ENCODE data around the gene ACTG1. TPM values are rescaled to one million over a fixed set of nuclear protein-coding genes. Genes with fewer than 3 reads are reported as not detected.
A peak's percentile ranks its signal among the peaks of the same experiment; 100 is the strongest.

ACTG1 gene
- total and polyA plus RNA-seq, 2 of the 4 experiments (the other 2 are of a cell fraction), result 10,907 to 15,732 TPM

DNA sequence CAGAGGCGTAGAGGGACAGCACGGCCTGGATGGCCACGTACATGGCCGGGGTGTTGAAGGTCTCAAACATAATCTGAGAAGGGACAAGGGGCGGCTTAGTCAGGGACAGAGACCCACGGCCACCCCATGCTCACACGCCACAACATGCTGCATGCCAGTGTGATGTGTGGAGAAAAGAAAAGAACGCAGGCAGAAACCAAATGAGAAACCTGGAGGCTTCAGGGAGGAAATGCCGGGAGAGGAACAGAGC is 1.1 kb downstream of the ACTG1 start:
- Histone ChIP-seq H3K14ac (replicated peaks; ENCODE audit: low read depth, low read length) (peak overlapping the region; percentile 93), H3K36me3 (ENCODE audit: control insufficient read depth, insufficient read depth, low read length) (peaks cover 37% of the 10 kb centered on the region), H2BK20ac (ENCODE audit: low read depth, low read length) (no peak overlapping the region), H3K9me3 (ENCODE audit: control insufficient read depth, insufficient read depth, low read length) (no peaks in the 10 kb centered on the region), H2BK120ac (ENCODE audit: low read depth, low read length) (no peak overlapping the region), H3K4ac (ENCODE audit: low read depth, low read length) (peak overlapping the region; percentile 69), H3K9me1 (ENCODE audit: insufficient read depth, low read length) (no peaks in the 10 kb centered on the region), H4K20me1 (ENCODE audit: insufficient read depth, low read length) (peaks cover 63% of the 10 kb centered on the region), H3K18ac (ENCODE audit: low read depth, low read length) (no peak overlapping the region; the same call in 1 of the 2 replicates), H2BK5ac (ENCODE audit: low read depth, low read length, poor library complexity, severe bottlenecking) (peak overlapping the region; percentile 75), H3K9ac (ENCODE audit: low read depth, low read length) (peak overlapping the region; percentile 98), H2AK5ac (ENCODE audit: low read depth, low read length) (no peak overlapping the region), H3K56ac (ENCODE audit: extremely low read depth, insufficient read depth, low read length) (peak overlapping the region; percentile 88), H3K4me1 (ENCODE audit: control insufficient read depth, insufficient read depth, low read length) (peaks cover 4% of the 10 kb centered on the region), H4K91ac (ENCODE audit: insufficient read depth, low read depth, low read length) (no peak overlapping the region), H3K23ac (ENCODE audit: low read depth, low read length) (peak overlapping the region; percentile 86), H3K4me2 (ENCODE audit: low read depth, low read length) (peak overlapping the region; percentile 70), H4K8ac (ENCODE audit: low read depth in 2 of 2, low read length in 2 of 2) (no peak overlapping the region), H3K27ac (ENCODE audit: insufficient read depth, low read length) (peak overlapping the region; percentile 89), H2AFZ (replicated peaks; ENCODE audit: low read length, poor library complexity) (peak overlapping the region; percentile 75), H3K4me3 (ENCODE audit: insufficient read depth, low read depth, low read length) (peak overlapping the region; percentile 79), H3K79me1 (ENCODE audit: low read depth in 1 of 2, low read length in 2 of 2) (peaks cover 0 to 49% of the 10 kb centered on the region in 2 experiments; a peak in 2 of 4 replicates), H2AK9ac (replicated peaks; ENCODE audit: low read depth, low read length, poor library complexity) (peak overlapping the region; percentile 85), H3K27me3 (ENCODE audit: control insufficient read depth, insufficient read depth, low read length) (no peaks in the 10 kb centered on the region), H2BK15ac (ENCODE audit: low read depth, low read length) (no peak overlapping the region), H4K5ac (ENCODE audit: low read depth, low read length) (no peak overlapping the region)
- in situ Hi-C loops (cut with MboI; ENCODE audit: low sequenced_read_pairs) (no loop called here), dilution Hi-C loops (cut with HindIII; ENCODE audit: low sequenced_read_pairs, unreplicated experiment) (no loop called here), intact Hi-C loops (cut with micrococcal nuclease) (no loop called here)
- ChIA-PET POLR2A (ENCODE audit: unreplicated experiment) (interaction anchor here (0.6 to 1.1 kb wide), 4 partner anchors 11 to 37 kb away, joined by 3 to 4 read pairs (median 3); no protein-coding TSS in a partner anchor), CTCF (no interaction called here)
- WGBS, 2 experiments (ENCODE audit: extremely low coverage in 2 of 2, insufficient read length in 1 of 2), result 0% methylated on average over 1 of the region's 9 CpGs; no CpG with 5 or more reads in 1 of the 2 experiments
- TF ChIP-seq RFX5 (IDR thresholded peaks at IDR 0.05; ENCODE audit: low read depth, low read length), result no peak
- no peak for TF ChIP-seq RCOR1 (IDR thresholded peaks at IDR 0.05; ENCODE audit: insufficient replicate concordance, low read length)
- DNase-seq (peak; percentile 35), ATAC-seq (ENCODE audit: low read depth) (no peak)
- BruUV-seq (replicated peaks), result no TSS peak
